Loucy (cell line): ENCODE results near the gene ARHGEF10L.

Experiments
- EZH2phosphoT487 ChIP-seq: fragments of 200-600 bp; IDR thresholded peaks from 2 replicates; pipeline ENCODE4 v1.6.1; 2018; ENCODE audit warnings: antibody characterized with exemption, mild to moderate bottlenecking, moderate library complexity, borderline replicate concordance
- TF ChIP-seq, protein P1 (sequence below): fragments of 200-600 bp; sonication (generic); conservative IDR thresholded peaks from 2 replicates; pipeline ENCODE4 v1.5.1; 2014; ENCODE audit warnings: mild to moderate bottlenecking, antibody characterized with exemption, low read length

GRCh38 chr1:17633654-17634053, 94.2 kb downstream of the ARHGEF10L start:
- TF ChIP-seq, protein P1, sequence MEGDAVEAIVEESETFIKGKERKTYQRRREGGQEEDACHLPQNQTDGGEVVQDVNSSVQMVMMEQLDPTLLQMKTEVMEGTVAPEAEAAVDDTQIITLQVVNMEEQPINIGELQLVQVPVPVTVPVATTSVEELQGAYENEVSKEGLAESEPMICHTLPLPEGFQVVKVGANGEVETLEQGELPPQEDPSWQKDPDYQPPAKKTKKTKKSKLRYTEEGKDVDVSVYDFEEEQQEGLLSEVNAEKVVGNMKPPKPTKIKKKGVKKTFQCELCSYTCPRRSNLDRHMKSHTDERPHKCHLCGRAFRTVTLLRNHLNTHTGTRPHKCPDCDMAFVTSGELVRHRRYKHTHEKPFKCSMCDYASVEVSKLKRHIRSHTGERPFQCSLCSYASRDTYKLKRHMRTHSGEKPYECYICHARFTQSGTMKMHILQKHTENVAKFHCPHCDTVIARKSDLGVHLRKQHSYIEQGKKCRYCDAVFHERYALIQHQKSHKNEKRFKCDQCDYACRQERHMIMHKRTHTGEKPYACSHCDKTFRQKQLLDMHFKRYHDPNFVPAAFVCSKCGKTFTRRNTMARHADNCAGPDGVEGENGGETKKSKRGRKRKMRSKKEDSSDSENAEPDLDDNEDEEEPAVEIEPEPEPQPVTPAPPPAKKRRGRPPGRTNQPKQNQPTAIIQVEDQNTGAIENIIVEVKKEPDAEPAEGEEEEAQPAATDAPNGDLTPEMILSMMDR = no peak
- TF ChIP-seq EZH2phosphoT487 = no peak
